ENCODE data around the gene GPR162. TPM values are rescaled to one million over a fixed set of nuclear protein-coding genes. Genes with fewer than 3 reads are reported as not detected.
"Not testable (repeated sequence)": the region's sequence is repeated elsewhere in the genome, so short reads cannot be mapped to it uniquely, and the experiment has no call there.

The GPR162 gene
- total RNA-seq, 2 experiments from 2014 or later = 0.82 TPM; not detected in 1

GRCh38 chr12:6872073-6873048 lies 50.7 kb downstream of the GPR162 start:
- Mint-ChIP-seq H3K27me3 (no peaks in the 10 kb centered on the region), H3K36me3 (peaks cover 55% of the 10 kb centered on the region), H3K4me1 (peaks cover 57% of the 10 kb centered on the region), H3K9me3 (ENCODE audit: low read depth) (no peaks in the 10 kb centered on the region), H3K27ac (peak overlapping the region; percentile 91), H3K4me3 (peak overlapping the region; percentile 77)
- DNase-seq (peak; percentile 91), ATAC-seq (peak; percentile 32)
- CTCF ChIA-PET = interaction anchor here (0.5 to 7.3 kb wide), 63 partner anchors 8 to 337 kb away, joined by 3 to 90 read pairs (median 5); partner anchors contain the start of genes C12orf57, C1RL, CDCA3 and COPS7A

GRCh38 chr12:6873094-6874014 lies 51.7 kb downstream of the GPR162 start, which contains the start of gene SPSB2:
SPSB2 (minus strand) TSS chr12:6873303; CDS start chr12:6872901, 402 bp downstream.
- Mint-ChIP-seq H3K27ac (peak within 1 kb of the TSS; percentile 91), H3K27me3 (no peaks in the 10 kb centered on the region), H3K36me3 (peaks cover 51% of the 10 kb centered on the region), H3K9me3 (ENCODE audit: low read depth) (no peaks in the 10 kb centered on the region), H3K4me3 (peak within 1 kb of the TSS; percentile 77), H3K4me1 (peaks cover 58% of the 10 kb centered on the region)
- ATAC-seq (peak; percentile 79), DNase-seq (peak; percentile 99)
- CTCF ChIA-PET = interaction anchor here (0.5 to 7.3 kb wide), 54 partner anchors 8 to 336 kb away, joined by 3 to 90 read pairs (median 6); partner anchors contain the start of genes C12orf57, C1RL, CDCA3 and COPS7A

- peaks cover 52% of the 10 kb centered on the region for H3K4me1 Mint-ChIP-seq
- H3K27me3 Mint-ChIP-seq; DNase-seq; H3K9me3 Mint-ChIP-seq (ENCODE audit: low read depth); ATAC-seq: not testable (repeated sequence)
- H3K4me3 Mint-ChIP-seq = peak overlapping the region; percentile 77
- peaks cover 47% of the 10 kb centered on the region for H3K36me3 Mint-ChIP-seq
- CTCF ChIA-PET = interaction anchor here (1.3 to 7.3 kb wide), 12 partner anchors 8 to 316 kb away, joined by 3 to 90 read pairs (median 10); partner anchors contain the start of genes C12orf57, CDCA3, RNU7-1 and USP5
- peak overlapping the region; percentile 77 for H3K27ac Mint-ChIP-seq
Observed at GRCh38 chr12:6874015-6874368, 52.4 kb downstream of the GPR162 start.

Other genes with a start within 250 kb of the GPR162 start
- gene CHD4, start 214.4 kb upstream of the GPR162 start, total RNA-seq = 100 to 1,000 TPM; 288 to 320 TPM
- 10 to 100 TPM; 15.8 to 18.5 TPM for gene LPAR5, start 185.9 kb upstream of the GPR162 start, total RNA-seq
- gene ACRBP, start 174.4 kb upstream of the GPR162 start, total RNA-seq = 1 to 10 TPM; 1.1 to 2.0 TPM
- 10 to 100 TPM; 26.0 to 26.3 TPM for gene ING4, start 158.7 kb upstream of the GPR162 start, total RNA-seq
- gene ZNF384, start 132.4 kb upstream of the GPR162 start, total RNA-seq = 10 to 100 TPM; 76.3 to 76.4 TPM
- gene PIANP, start 121.0 kb upstream of the GPR162 start, total RNA-seq = not detected
- gene COPS7A, start 97.8 kb upstream of the GPR162 start, total RNA-seq = 10 to 100 TPM; 28.2 to 30.0 TPM
- 100 to 1,000 TPM; 102 to 113 TPM for gene MLF2, start 68.7 kb upstream of the GPR162 start, total RNA-seq
- gene PTMS, start 55.5 kb upstream of the GPR162 start, total RNA-seq = 100 to 1,000 TPM; 131 to 142 TPM
- 100 to 1,000 TPM; 320 to 420 TPM for gene LAG3, start 49.3 kb upstream of the GPR162 start, total RNA-seq
- gene CD4, start 32.3 kb upstream of the GPR162 start, total RNA-seq = 1 to 10 TPM in 1 of 2 experiments, under 1 TPM in 1; 0.82 to 1.8 TPM
- under 1 TPM; 0.23 to 0.99 TPM for gene P3H3, start 6.6 kb downstream of the GPR162 start, total RNA-seq
- under 1 TPM in 1 of 2 experiments, not detected in 1; 0.12 TPM for gene GNB3, start 19.1 kb downstream of the GPR162 start, total RNA-seq
- gene CDCA3, start 29.5 kb downstream of the GPR162 start, total RNA-seq = 100 to 1,000 TPM in 1 of 2 experiments, 10 to 100 TPM in 1; 89.1 to 125 TPM
- gene USP5, start 30.3 kb downstream of the GPR162 start, total RNA-seq = 100 to 1,000 TPM in 1 of 2 experiments, 10 to 100 TPM in 1; 98.8 to 129 TPM
- 1,000 to 10,000 TPM; 1,086 to 1,277 TPM for gene TPI1, start 45.7 kb downstream of the GPR162 start, total RNA-seq
- 10 to 100 TPM; 10.5 to 14.4 TPM for gene SPSB2, start 51.5 kb downstream of the GPR162 start, total RNA-seq
- gene LRRC23, start 83.0 kb downstream of the GPR162 start, total RNA-seq = 1 to 10 TPM; 4.9 to 8.7 TPM
- gene ENO2, start 92.8 kb downstream of the GPR162 start, total RNA-seq = 100 to 1,000 TPM; 106 to 171 TPM
- gene ATN1, start 106.1 kb downstream of the GPR162 start, total RNA-seq = 10 to 100 TPM; 38.3 to 40.1 TPM
- not detected for gene RNU7-1, start 122.0 kb downstream of the GPR162 start, total RNA-seq
- gene C12orf57, start 122.2 kb downstream of the GPR162 start, total RNA-seq = 100 to 1,000 TPM; 120 to 132 TPM
- gene PTPN6, start 129.5 kb downstream of the GPR162 start, total RNA-seq = 100 to 1,000 TPM; 283 to 367 TPM
- 100 to 1,000 TPM; 211 to 271 TPM for gene PHB2, start 148.8 kb downstream of the GPR162 start, total RNA-seq
- 10 to 100 TPM; 59.9 to 69.5 TPM for gene EMG1, start 149.1 kb downstream of the GPR162 start, total RNA-seq
- gene LPCAT3, start 196.7 kb downstream of the GPR162 start, total RNA-seq = 10 to 100 TPM; 29.3 to 32.0 TPM
- gene C1S, start 238.9 kb downstream of the GPR162 start, total RNA-seq = 1 to 10 TPM; 1.6 to 2.5 TPM